ENCODE results near the gene ABRACL.
"Not testable (repeated sequence)": the region's sequence is repeated elsewhere in the genome, so short reads cannot be mapped to it uniquely, and the experiment has no call there.

Gene ABRACL, protein sequence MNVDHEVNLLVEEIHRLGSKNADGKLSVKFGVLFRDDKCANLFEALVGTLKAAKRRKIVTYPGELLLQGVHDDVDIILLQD

GRCh38 chr6:139028658-139029469 lies at the start of gene ABRACL:
Gene ABRACL (plus strand): TSS chr6:139028745. CDS start chr6:139034161, 5,416 bp downstream.
- peak; percentile 80 for DNase-seq (ENCODE audit: low spot score)

- DNase-seq (ENCODE audit: low spot score), result no peak
Measured at GRCh38 chr6:138979365-138979764, 49.2 kb upstream of the ABRACL start.

GRCh38 chr6:138979813-138980668 lies 48.5 kb upstream of the ABRACL start:
- no peak for DNase-seq (ENCODE audit: low spot score)

DNA sequence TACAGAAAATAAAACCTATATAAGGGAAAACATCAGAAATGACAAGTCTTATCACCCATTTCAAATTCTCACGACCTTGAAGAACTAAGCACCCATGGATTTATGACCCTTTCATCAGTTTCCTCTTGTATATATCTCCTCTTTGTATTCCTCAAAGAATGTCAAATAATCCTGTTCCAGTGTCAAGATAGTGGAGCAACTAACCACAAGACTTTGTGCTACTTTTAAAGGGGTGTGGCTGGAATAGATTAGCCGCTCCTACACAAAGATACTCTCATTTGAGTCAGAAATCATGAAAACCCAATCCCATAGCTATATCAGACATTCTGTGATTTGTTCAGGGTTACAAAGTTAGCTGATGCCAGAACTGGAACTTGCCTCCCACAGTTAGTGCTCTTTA lies 47.1 kb upstream of the ABRACL start:
- DNase-seq (ENCODE audit: low spot score), result no peak

DNA sequence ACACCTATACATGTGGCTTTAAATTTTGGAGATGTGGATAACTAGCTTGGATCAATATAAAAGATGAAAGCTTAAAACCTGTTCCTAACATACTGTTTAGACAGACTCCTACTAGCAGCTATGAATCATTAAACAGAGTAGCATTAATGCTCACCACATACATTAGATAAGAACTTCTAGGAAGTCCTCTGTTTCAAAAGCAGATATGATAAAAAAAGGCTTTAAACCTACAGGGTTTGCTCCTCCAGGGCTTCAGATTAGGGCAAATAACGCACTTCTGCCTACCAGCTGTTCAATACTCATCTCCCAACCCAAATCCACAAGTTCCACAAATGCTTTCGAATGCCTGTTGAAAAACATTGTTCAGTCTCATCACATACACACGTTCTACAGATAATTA lies 42.0 kb upstream of the ABRACL start:
- no peak for DNase-seq (ENCODE audit: low spot score)

- no peak for DNase-seq (ENCODE audit: low spot score)
Measured at GRCh38 chr6:138987080-138987642, 41.4 kb upstream of the ABRACL start.

DNA sequence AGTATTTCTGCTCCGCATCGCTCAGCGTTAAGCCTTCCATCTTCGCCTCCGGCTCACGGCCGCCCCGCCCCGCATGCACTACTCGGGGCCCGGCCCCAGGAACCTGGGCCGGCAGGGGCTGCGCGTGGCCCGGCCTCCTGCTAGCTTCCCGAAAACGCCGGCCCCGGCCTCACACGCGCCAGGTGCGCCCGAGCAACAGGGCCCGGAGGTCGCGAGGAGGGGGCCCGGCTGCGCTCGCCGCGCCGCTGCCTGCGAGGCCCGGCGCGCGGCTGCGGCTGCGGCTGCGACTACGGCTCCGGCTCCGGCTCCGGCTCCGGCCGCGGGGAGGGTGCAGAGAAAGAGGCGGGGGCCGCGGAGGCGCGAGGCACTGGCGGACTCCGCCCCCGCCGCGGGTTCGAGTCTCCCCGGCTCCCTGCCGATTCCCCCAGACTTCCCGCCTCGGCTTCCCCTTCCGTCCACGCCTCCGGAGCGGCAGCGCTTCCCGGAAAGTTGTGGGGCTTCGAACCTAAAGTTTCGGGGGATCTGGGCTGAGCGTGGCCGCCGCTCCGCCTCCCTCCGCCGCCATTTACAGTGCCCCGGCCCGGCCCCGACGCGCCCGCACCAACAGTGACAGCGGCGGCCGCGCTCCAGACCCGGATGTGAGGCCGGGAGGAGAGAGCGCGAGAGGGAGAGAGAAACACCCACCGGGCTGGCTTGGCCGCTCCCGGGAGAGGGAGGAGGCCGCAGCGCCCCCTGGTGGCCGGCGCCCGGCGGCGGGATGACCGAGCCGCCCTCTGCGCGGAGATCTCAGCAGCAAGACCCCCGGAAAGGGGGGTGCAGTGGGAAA lies 40.7 kb upstream of the ABRACL start, which contains the start of gene REPS1:
Gene REPS1, minus strand, starts transcription at position 611 of the 826 bp plus-strand sequence. Its CDS starts 571 bp downstream, at position 40.
- DNase-seq (ENCODE audit: low spot score), result peak; percentile 96

DNA sequence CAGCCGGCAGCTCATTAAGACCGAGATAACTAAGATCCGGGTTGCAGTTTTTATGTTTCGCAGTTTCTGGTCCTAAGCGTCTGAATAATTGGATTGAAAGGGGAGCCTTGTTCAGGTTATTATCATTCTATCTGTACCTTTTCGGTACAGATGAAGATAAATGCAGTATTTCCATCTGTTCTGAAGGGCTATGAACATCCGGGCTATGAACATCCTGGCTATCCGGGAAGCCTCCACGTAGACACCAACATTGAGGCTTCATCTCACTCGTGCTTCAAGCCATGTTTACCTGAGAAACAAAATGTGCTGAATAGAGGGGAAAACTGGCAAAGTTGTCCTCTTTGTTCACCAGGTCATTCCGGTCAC lies 40.1 kb upstream of the ABRACL start:
- no peak for DNase-seq (ENCODE audit: low spot score)

- no peak for DNase-seq (ENCODE audit: low spot score)
Measured at GRCh38 chr6:138989098-138989983, 39.2 kb upstream of the ABRACL start.

DNA sequence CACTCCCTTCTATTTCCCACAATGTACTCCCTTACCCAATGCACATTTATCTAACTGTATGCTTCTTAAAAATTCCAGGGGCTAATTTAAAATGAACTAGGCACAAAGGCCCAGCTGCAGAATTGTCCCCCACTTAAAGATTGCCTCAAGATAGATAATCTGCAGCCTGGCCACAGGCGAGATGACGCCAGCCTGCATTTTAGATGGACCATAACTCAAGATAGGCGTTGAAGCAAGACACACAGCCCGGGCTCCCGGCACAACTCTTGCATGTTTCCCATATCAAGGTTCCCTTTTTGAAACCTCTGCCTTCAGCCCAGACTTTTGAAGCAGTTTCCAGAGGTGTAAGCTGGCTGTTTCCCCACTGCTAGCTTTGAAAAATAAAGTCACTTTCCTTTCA lies 37.3 kb upstream of the ABRACL start:
- no peak for DNase-seq (ENCODE audit: low spot score)

- not testable (repeated sequence) for DNase-seq (ENCODE audit: low spot score)
Measured at GRCh38 chr6:138992965-138993364, 35.6 kb upstream of the ABRACL start.

DNA sequence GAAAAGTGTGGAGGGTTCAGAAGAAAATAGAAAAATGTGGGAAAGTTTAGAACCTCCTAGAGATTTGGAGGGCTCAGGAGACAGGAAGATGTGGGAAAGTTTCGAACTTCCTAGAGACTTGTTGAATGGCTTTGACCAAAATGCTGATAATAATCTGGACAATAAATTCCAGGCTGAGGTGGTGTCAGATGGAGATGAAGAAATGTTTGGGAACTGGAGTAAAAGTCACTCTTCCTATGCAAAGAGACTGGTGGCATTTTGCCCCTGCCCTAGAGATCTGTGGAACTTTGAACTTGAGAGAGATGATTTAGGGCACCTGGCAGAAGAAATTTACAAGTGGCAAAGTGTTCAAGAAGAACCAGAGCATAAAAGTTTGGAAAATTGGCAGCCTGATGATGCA lies 35.1 kb upstream of the ABRACL start:
- not testable (repeated sequence) for DNase-seq (ENCODE audit: low spot score)

- DNase-seq (ENCODE audit: low spot score), result no peak
Measured at GRCh38 chr6:138996524-138996923, 32.0 kb upstream of the ABRACL start.

GRCh38 chr6:138997136-138997535 lies 31.4 kb upstream of the ABRACL start:
- DNase-seq (ENCODE audit: low spot score), result no peak

- no peak for DNase-seq (ENCODE audit: low spot score)
Measured at GRCh38 chr6:138999949-139000725, 28.4 kb upstream of the ABRACL start.

DNA sequence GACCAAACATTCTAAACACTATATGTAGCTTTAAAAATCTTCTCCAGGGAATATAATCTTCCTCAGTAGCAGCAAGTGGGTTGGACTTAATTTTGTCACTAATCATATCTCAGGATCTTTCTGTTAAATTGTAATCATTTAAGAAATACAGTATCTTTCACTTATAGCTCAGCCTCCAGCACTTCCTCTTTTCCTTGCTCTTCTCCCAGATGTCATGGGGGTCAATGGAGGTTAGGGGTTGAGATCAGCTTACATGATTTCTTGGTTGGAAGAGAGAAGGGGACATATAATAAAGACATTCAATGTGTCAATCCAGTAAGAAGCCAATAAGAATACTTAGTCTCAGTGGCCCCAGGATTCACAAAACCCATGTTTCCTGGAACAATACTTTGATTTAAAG lies 24.8 kb upstream of the ABRACL start:
- DNase-seq (ENCODE audit: low spot score), result no peak

- DNase-seq (ENCODE audit: low spot score), result no peak
Measured at GRCh38 chr6:139006477-139006876, 22.1 kb upstream of the ABRACL start.

DNA sequence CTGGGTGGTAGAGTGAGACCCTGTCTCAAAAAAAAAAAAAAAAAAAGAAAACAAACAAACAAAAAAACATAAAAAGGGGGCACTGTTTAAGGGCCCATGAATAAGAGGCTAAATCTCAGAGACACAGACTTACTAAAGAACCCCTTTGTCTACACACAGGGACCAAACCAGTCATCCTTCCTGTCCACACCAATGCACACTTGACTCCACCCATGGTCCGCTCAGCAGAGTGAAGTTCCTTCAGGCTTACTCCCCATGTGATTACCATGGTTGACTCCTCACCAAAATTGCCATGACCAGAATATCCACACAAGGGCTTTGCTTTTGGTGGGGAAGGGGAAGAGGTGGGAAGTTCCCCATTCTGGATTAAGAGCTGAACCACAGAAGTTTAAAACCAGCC lies 21.1 kb upstream of the ABRACL start:
- DNase-seq (ENCODE audit: low spot score), result no peak

DNA sequence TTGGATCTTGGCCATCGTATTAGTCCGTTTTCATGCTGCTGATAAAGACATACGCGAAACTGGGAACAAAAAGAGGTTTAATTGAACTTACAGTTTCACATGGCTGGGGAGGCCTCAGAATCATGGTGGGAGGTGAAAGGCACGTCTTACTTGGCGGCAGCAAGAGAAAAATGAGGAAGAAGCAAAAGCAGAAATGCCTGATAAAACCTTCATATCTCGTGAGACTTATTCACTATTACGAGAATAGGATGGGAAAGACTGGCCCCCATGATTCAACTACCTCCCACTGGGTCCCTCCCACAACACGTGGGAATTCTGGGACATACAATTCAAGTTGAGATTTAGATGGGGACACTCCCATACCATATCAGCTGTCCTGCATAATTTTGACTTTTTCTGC lies 20.4 kb upstream of the ABRACL start:
- DNase-seq (ENCODE audit: low spot score), result no peak

- no peak for DNase-seq (ENCODE audit: low spot score)
Measured at GRCh38 chr6:139010674-139011073, 17.9 kb upstream of the ABRACL start.

All from left forelimb (tissue), 1 donor.